T-helper 2 cell treated with Interferon-gamma antibody and Interleukin-4, amounts not matched to agents 100 ng/mL and 5 ng/mL, for 36 hours (primary cell): ENCODE measurements around the gene DBP. TPM values are rescaled to one million over a fixed set of nuclear protein-coding genes. Genes with fewer than 3 reads are reported as not detected.

Experiments used
- intact Hi-C: fragments of 100-400 bp; cut with micrococcal nuclease; formaldehyde crosslinking; loops from one replicate; pipeline ENCODE4 v1.15.1; 2023
- total RNA-seq: library from RNA; stranded (reverse); gene quantifications from 2 replicates; pipeline ENCODE4 v1.2.3, GENCODE V29; 2022

Gene DBP
- total RNA-seq, 1 donor from 2014 or later = 11.8 TPM

GRCh38 chr19:48614436-48615230 lies 22.5 kb downstream of the DBP start, which contains the start of gene FAM83E:
FAM83E (minus strand) TSS chr19:48615076; CDS start chr19:48613372, 1,704 bp downstream.
- intact Hi-C loops = no loop called here

- intact Hi-C loops = no loop called here
Observed at GRCh38 chr19:48613852-48614435, 23.2 kb downstream of the DBP start.

GRCh38 chr19:48613024-48613851 lies 23.9 kb downstream of the DBP start:
- intact Hi-C loops = no loop called here

- intact Hi-C loops = no loop called here
Observed at GRCh38 chr19:48611872-48612271, 25.3 kb downstream of the DBP start.

- intact Hi-C loops = no loop called here
Observed at GRCh38 chr19:48609571-48610108, 27.5 kb downstream of the DBP start.

GRCh38 chr19:48608798-48609263 lies 28.3 kb downstream of the DBP start:
- intact Hi-C loops = no loop called here

- intact Hi-C loops = no loop called here
Observed at GRCh38 chr19:48607359-48607755, 29.8 kb downstream of the DBP start.

- intact Hi-C loops = no loop called here
Observed at GRCh38 chr19:48606463-48607358, 30.5 kb downstream of the DBP start, which contains the start of gene SPACA4. SPACA4 (plus strand) TSS chr19:48606742; CDS start chr19:48606979, 237 bp downstream.

GRCh38 chr19:48603850-48604249 lies 33.3 kb downstream of the DBP start:
- intact Hi-C loops = no loop called here

- intact Hi-C loops = no loop called here
Observed at GRCh38 chr19:48603449-48603848, 33.7 kb downstream of the DBP start.

GRCh38 chr19:48603001-48603400 lies 34.2 kb downstream of the DBP start:
- intact Hi-C loops = no loop called here

GRCh38 chr19:48600679-48601417 lies 36.3 kb downstream of the DBP start:
- intact Hi-C loops = no loop called here

- intact Hi-C loops = no loop called here
Observed at GRCh38 chr19:48598996-48599700, 38.0 kb downstream of the DBP start.

GRCh38 chr19:48596679-48597465 lies 40.3 kb downstream of the DBP start:
- intact Hi-C loops = no loop called here

- intact Hi-C loops = no loop called here
Observed at GRCh38 chr19:48596237-48596636, 40.9 kb downstream of the DBP start.

- intact Hi-C loops = no loop called here
Observed at GRCh38 chr19:48595833-48596232, 41.3 kb downstream of the DBP start.

- intact Hi-C loops = no loop called here
Observed at GRCh38 chr19:48595171-48595570, 42.0 kb downstream of the DBP start.

- intact Hi-C loops = no loop called here
Observed at GRCh38 chr19:48591021-48591420, 46.2 kb downstream of the DBP start.
